ENCODE measurements around the gene MED27. TPM values are rescaled to one million over a fixed set of nuclear protein-coding genes. Genes with fewer than 3 reads are reported as not detected.

Gene MED27
- total and polyA plus RNA-seq, 2 of the 4 experiments (the other 2 are of a cell fraction): 50.2 to 63.4 TPM

DNA sequence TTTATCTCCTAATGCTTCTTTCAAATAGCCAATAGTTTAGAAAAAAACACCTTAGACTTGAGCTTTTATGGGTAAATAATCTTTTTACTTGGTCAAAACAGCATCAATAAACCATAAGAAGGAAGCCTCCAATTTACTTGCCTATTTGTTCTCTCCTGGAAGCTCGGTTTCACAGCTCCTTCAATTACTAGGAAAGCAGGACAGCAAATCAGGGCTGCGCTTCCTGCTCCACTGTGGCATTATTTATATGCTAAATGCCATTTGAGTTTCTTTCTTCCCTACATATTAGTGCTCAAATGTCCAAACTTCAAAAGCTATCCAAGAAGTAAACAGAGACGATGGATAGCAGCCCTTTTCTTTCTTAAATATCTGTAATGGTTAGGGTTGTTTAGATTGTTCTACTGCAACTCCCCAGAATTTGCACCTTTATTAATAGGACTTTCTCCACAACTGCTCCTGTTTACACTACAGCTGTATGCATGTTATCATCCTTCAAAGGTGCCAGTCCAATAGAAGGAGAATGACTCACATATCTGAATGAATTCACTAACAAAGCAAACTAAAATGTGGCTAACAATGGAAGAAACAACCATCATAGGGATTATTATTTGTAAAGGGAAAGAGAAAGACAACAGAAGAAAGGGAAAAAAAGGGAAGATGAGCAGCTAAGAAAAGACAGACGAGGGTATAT is 58.7 kb downstream of the MED27 start:
- no peak overlapping the region for H2AK9ac ChIP-seq (replicated peaks; ENCODE audit: low read depth, low read length, poor library complexity)
- H4K8ac ChIP-seq (ENCODE audit: low read depth in 2 of 2, low read length in 2 of 2): no peak overlapping the region
- in situ Hi-C loops (cut with MboI; ENCODE audit: low sequenced_read_pairs): no loop called here
- H3K23ac ChIP-seq (ENCODE audit: low read depth, low read length): no peak overlapping the region
- TF ChIP-seq, protein P1, sequence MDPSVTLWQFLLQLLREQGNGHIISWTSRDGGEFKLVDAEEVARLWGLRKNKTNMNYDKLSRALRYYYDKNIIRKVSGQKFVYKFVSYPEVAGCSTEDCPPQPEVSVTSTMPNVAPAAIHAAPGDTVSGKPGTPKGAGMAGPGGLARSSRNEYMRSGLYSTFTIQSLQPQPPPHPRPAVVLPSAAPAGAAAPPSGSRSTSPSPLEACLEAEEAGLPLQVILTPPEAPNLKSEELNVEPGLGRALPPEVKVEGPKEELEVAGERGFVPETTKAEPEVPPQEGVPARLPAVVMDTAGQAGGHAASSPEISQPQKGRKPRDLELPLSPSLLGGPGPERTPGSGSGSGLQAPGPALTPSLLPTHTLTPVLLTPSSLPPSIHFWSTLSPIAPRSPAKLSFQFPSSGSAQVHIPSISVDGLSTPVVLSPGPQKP (IDR thresholded peaks at IDR 0.05; ENCODE audit: borderline replicate concordance, low read depth, low read length): no peak
- TF ChIP-seq RCOR1 (IDR thresholded peaks at IDR 0.05; ENCODE audit: insufficient replicate concordance, low read length) (no peak), FOS (IDR thresholded peaks at IDR 0.05; ENCODE audit: low read depth, low read length) (no peak), MXI1 (IDR thresholded peaks at IDR 0.05; ENCODE audit: borderline replicate concordance, low read depth, low read length) (no peak), CEBPB (IDR thresholded peaks at IDR 0.05; ENCODE audit: low read depth, low read length) (no peak), SMC3 (IDR thresholded peaks at IDR 0.05; ENCODE audit: low read depth, low read length) (no peak), MAFK (IDR thresholded peaks at IDR 0.05; ENCODE audit: low read depth, low read length) (no peak)
- TF ChIP-seq, protein P2, sequence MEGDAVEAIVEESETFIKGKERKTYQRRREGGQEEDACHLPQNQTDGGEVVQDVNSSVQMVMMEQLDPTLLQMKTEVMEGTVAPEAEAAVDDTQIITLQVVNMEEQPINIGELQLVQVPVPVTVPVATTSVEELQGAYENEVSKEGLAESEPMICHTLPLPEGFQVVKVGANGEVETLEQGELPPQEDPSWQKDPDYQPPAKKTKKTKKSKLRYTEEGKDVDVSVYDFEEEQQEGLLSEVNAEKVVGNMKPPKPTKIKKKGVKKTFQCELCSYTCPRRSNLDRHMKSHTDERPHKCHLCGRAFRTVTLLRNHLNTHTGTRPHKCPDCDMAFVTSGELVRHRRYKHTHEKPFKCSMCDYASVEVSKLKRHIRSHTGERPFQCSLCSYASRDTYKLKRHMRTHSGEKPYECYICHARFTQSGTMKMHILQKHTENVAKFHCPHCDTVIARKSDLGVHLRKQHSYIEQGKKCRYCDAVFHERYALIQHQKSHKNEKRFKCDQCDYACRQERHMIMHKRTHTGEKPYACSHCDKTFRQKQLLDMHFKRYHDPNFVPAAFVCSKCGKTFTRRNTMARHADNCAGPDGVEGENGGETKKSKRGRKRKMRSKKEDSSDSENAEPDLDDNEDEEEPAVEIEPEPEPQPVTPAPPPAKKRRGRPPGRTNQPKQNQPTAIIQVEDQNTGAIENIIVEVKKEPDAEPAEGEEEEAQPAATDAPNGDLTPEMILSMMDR (conservative IDR thresholded peaks at IDR 0.05; ENCODE audit: low read depth, low read length): no peak
- H4K20me1 ChIP-seq (ENCODE audit: insufficient read depth, low read length): peaks cover 28% of the 10 kb centered on the region
- no peaks in the 10 kb centered on the region for H3K9me3 ChIP-seq (ENCODE audit: control insufficient read depth, insufficient read depth, low read length)
- POLR2A ChIA-PET (ENCODE audit: unreplicated experiment): no interaction called here
- no CpG with 5 or more reads among the region's 4 CpGs for WGBS, 2 experiments (ENCODE audit: extremely low coverage in 2 of 2, insufficient read length in 1 of 2)
- no peak overlapping the region for H3K4ac ChIP-seq (ENCODE audit: low read depth, low read length)
- no peaks in the 10 kb centered on the region for H3K27me3 ChIP-seq (ENCODE audit: control insufficient read depth, insufficient read depth, low read length)
- H2AFZ ChIP-seq (replicated peaks; ENCODE audit: low read length, poor library complexity): no peak overlapping the region
- no peak overlapping the region for H3K18ac ChIP-seq (ENCODE audit: low read depth, low read length)
- dilution Hi-C loops (cut with HindIII; ENCODE audit: low sequenced_read_pairs, unreplicated experiment): no loop called here
- CTCF ChIA-PET: interaction anchor here (0.6 kb wide), 1 partner anchor 260 kb away, joined by 3 read pairs; no protein-coding TSS in a partner anchor
- peaks cover 13% of the 10 kb centered on the region for H3K9me1 ChIP-seq (ENCODE audit: insufficient read depth, low read length)
- H4K5ac ChIP-seq (ENCODE audit: low read depth, low read length): no peak overlapping the region
- H3K36me3 ChIP-seq (ENCODE audit: control insufficient read depth, insufficient read depth, low read length): no peaks in the 10 kb centered on the region
- H2BK20ac ChIP-seq (ENCODE audit: low read depth, low read length): no peak overlapping the region
- no peak overlapping the region for H2AK5ac ChIP-seq (ENCODE audit: low read depth, low read length)
- no peak overlapping the region; the same call in 1 of the 2 replicates for H3K4me2 ChIP-seq (ENCODE audit: low read depth, low read length)
- H3K9ac ChIP-seq (ENCODE audit: low read depth, low read length): no peak overlapping the region
- no peak overlapping the region for H4K91ac ChIP-seq (ENCODE audit: insufficient read depth, low read depth, low read length)
- peak; percentile 70 for ATAC-seq (ENCODE audit: low read depth)
- H2BK5ac ChIP-seq (ENCODE audit: low read depth, low read length, poor library complexity, severe bottlenecking): no peak overlapping the region
- intact Hi-C loops (cut with micrococcal nuclease): loop anchor here (10.0 kb wide), 1 partner anchor 144 kb away; the partner anchor contains the start of gene NTNG2
- no peak overlapping the region for H3K56ac ChIP-seq (ENCODE audit: extremely low read depth, insufficient read depth, low read length)
- H2BK120ac ChIP-seq (ENCODE audit: low read depth, low read length): no peak overlapping the region
- no TSS peak for BruUV-seq (replicated peaks)
- no peak overlapping the region for H3K4me3 ChIP-seq (ENCODE audit: insufficient read depth, low read depth, low read length)
- peaks cover 44 to 70% of the 10 kb centered on the region in 2 experiments for H3K79me1 ChIP-seq (ENCODE audit: low read depth in 1 of 2, low read length in 2 of 2)
- peaks cover 6% of the 10 kb centered on the region for H3K4me1 ChIP-seq (ENCODE audit: control insufficient read depth, insufficient read depth, low read length)
- DNase-seq: peak; percentile 33
- H3K14ac ChIP-seq (replicated peaks; ENCODE audit: low read depth, low read length): no peak overlapping the region
- H3K27ac ChIP-seq (ENCODE audit: insufficient read depth, low read length): no peak overlapping the region
- H2BK15ac ChIP-seq (ENCODE audit: low read depth, low read length): no peak overlapping the region
